Esophagus squamous epithelium (tissue), 5 donors: ENCODE measurements around the gene SYT9. TPM values are rescaled to one million over a fixed set of nuclear protein-coding genes. Genes with fewer than 3 reads are reported as not detected.

Experiments used
- DNase-seq: peaks from one replicate; lab custom pipeline; 2025; lab: John Stamatoyannopoulos, UW
- H3K27ac ChIP-seq, 4 donors: fragments of 200-600 bp; sonication (generic); one replicate each; pipeline ENCODE4 v1.5.1; 2016 to 2019; ENCODE audit warnings: mild to moderate bottlenecking in 1 of 4
- H3K27me3 ChIP-seq, 4 donors: fragments of 200-600 bp; sonication (generic); 1 replicate in 3 of 4; 2 replicates in 1 of 4; pipeline versions ENCODE4 v1.5.1 to v1.6.0; 2017 to 2021; ENCODE audit warnings: antibody characterized with exemption in 1 of 4
- H3K36me3 ChIP-seq, 3 donors: fragments of 200-600 bp; sonication (generic); one replicate each; pipeline ENCODE4 v1.5.1; 2016 to 2019
- H3K4me1 ChIP-seq, 3 donors: fragments of 200-600 bp; sonication (generic); one replicate each; pipeline ENCODE4 v1.5.1; 2017 to 2019
- H3K4me3 ChIP-seq, 4 donors: fragments of 200-600 bp; sonication (generic); 1 replicate in 3 of 4; 2 replicates in 1 of 4; pipeline ENCODE4 v1.5.1; 2016 to 2019; ENCODE audit warnings: mild to moderate bottlenecking in 2 of 4, moderate library complexity in 1 of 4
- H3K9me3 ChIP-seq, 3 donors: fragments of 200-600 bp; sonication (generic); one replicate each; pipeline ENCODE4 v1.5.1; 2016 to 2019
- POLR2A ChIP-seq, 4 donors: fragments of 450-650 bp; IDR thresholded peaks; one replicate each; pipeline ENCODE4 v1.6.1; 2017; ENCODE audit warnings: antibody characterized with exemption in 4 of 4, mild to moderate bottlenecking in 4 of 4, moderate library complexity in 3 of 4
- WGBS, 2 donors: methylation state at CpG; one replicate each; pipeline ENCODE4 v1.1.5; 2018; 5-methylcytosine and 5-hydroxymethylcytosine counted together
- intact Hi-C: fragments of 100-400 bp; cut with DNase I; formaldehyde crosslinking; loops from one replicate; pipeline ENCODE4 v1.15.0; 2022
- total RNA-seq, 4 donors: library from RNA; depleted of rRNA; stranded (reverse); fragments of >200 nt; gene quantifications; one replicate each; pipeline ENCODE4 v1.1.0, GENCODE V29; 2016
- TF ChIP-seq, protein P1 (sequence below), 6 experiments: fragments of 450-650 bp in 4 of 6; fragments of 200-600 bp in 2 of 6; sonication (generic) in 2 of 6; IDR thresholded peaks; one replicate each; pipeline ENCODE4 v1.5.1; 2016 to 2019; ENCODE audit warnings: antibody characterized with exemption in 6 of 6, mild to moderate bottlenecking in 4 of 6, moderate library complexity in 4 of 6
- donor health status: DM: yes; HTN: yes; CAD: no.

The SYT9 gene
- total RNA-seq, 4 donors from 2014 or later = 0.19 TPM; not detected in 3

DNA sequence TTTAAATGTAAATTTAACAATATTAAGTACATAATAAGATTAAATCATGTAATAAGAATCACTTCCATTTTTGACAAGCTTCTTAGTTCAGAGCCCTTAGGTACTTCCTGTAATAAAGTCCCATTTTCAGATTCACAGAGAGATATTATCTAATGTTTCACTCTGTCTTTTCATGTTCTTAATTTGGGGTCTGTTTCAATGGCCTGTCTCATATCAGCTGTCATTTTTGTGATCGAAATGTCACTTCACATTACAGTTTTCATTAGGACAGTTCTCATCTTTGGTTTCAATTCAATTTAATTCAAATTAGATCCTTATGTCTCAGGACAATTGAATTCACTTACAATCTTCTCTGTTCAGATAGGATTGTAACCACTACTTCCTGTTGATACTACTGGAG, 211.0 kb downstream of the SYT9 start:
- no peak for DNase-seq
- TF ChIP-seq, protein P1, sequence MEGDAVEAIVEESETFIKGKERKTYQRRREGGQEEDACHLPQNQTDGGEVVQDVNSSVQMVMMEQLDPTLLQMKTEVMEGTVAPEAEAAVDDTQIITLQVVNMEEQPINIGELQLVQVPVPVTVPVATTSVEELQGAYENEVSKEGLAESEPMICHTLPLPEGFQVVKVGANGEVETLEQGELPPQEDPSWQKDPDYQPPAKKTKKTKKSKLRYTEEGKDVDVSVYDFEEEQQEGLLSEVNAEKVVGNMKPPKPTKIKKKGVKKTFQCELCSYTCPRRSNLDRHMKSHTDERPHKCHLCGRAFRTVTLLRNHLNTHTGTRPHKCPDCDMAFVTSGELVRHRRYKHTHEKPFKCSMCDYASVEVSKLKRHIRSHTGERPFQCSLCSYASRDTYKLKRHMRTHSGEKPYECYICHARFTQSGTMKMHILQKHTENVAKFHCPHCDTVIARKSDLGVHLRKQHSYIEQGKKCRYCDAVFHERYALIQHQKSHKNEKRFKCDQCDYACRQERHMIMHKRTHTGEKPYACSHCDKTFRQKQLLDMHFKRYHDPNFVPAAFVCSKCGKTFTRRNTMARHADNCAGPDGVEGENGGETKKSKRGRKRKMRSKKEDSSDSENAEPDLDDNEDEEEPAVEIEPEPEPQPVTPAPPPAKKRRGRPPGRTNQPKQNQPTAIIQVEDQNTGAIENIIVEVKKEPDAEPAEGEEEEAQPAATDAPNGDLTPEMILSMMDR (IDR thresholded peaks at IDR 0.05) = no peak
- TF ChIP-seq POLR2A (IDR thresholded peaks at IDR 0.05) = no peak
- Histone ChIP-seq H3K9me3 (no peaks in the 10 kb centered on the region), H3K36me3 (no peaks in the 10 kb centered on the region), H3K27me3 (no peaks in the 10 kb centered on the region), H3K4me3 (no peak overlapping the region), H3K27ac (no peak overlapping the region), H3K4me1 (no peaks in the 10 kb centered on the region)
- WGBS, 2 donors = 77 to 87% methylated on average over 1 of the region's 1 CpG
- intact Hi-C loops = no loop called here

DNA sequence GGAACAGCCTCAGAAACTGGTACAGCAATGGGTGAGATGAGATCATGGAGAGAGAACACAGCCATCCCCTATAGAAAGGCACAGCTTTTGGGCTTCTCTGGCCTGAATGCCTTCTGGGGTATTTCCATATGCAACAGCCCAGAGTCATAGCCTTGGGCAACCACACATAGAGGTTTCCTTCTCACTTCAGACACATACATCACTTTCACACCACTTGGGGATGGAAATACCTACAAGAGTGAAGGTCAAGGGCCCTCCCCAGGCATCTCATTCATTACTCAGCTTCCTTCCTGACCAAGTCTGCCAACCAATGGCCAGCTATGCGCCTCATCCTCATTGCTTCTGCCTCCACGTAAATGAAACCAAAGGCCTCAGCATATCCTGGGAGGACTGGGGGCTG, 215.9 kb downstream of the SYT9 start:
- intact Hi-C loops = no loop called here
- Histone ChIP-seq H3K4me1 (no peaks in the 10 kb centered on the region), H3K27me3 (no peaks in the 10 kb centered on the region), H3K27ac (no peak overlapping the region), H3K36me3 (no peaks in the 10 kb centered on the region), H3K9me3 (no peaks in the 10 kb centered on the region), H3K4me3 (no peak overlapping the region)
- WGBS, 2 donors = 51 to 74% methylated on average over 2 of the region's 2 CpGs
- DNase-seq = no peak
- TF ChIP-seq, protein P1 (IDR thresholded peaks at IDR 0.05) = no peak
- TF ChIP-seq POLR2A (IDR thresholded peaks at IDR 0.05) = no peak

DNA sequence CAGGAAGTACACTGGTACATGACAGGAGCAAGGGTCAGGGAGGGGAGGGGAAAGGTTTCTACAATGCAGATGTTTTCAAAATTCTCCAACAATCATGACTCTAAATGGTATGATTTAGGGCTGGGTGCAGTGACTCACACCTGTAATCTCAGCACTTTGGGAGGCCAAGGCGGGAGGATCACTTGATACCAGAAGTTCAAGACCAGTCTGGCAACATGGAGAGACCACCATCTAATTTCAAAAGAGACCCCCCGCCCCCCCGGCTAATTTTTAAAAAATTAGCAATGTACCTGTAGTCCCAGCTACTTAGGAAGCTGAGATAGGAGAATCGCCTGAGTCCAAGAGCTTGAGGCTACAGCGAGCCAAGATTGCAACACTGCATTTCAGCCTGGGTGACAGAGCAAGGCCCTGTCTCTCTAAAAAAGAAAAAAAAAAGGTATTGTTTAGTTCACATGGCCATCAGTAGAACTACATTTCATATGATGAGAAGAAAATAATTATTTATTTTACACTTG, 217.7 kb downstream of the SYT9 start:
- intact Hi-C loops = no loop called here
- Histone ChIP-seq H3K27me3 (no peaks in the 10 kb centered on the region), H3K36me3 (no peaks in the 10 kb centered on the region), H3K4me3 (no peak overlapping the region), H3K4me1 (no peaks in the 10 kb centered on the region), H3K27ac (no peak overlapping the region), H3K9me3 (no peaks in the 10 kb centered on the region)
- TF ChIP-seq POLR2A (IDR thresholded peaks at IDR 0.05) = no peak
- TF ChIP-seq, protein P1 (IDR thresholded peaks at IDR 0.05) = no peak
- no peak for DNase-seq
- WGBS, 2 donors = 88 to 89% methylated on average over 5 of the region's 5 CpGs

DNA sequence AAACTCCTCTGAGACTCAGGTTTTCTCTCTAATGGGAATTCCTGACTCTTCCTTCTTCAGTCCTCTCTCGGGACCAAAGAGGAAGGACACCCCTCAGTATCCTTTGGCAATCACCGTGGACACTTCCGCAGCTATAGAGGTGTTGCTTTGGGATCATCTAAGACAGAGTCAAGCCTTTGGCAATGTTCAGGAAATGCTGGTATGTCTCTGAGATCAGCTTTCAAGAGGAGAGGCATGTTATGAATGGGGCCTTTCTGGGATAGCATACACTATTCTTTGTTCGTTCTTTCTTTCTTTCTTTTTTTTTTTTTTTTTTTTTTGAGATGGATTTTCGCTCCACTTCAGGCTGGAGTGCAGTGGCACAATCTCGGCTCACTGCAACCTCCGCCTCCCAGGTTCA, 219.4 kb downstream of the SYT9 start:
- no peaks in the 10 kb centered on the region for H3K27me3 ChIP-seq
- no peak overlapping the region for H3K4me3 ChIP-seq
- H3K4me1 ChIP-seq = no peaks in the 10 kb centered on the region
- intact Hi-C loops = no loop called here
- H3K9me3 ChIP-seq = no peaks in the 10 kb centered on the region
- H3K36me3 ChIP-seq = no peaks in the 10 kb centered on the region
- TF ChIP-seq, protein P1 (IDR thresholded peaks at IDR 0.05) = no peak
- TF ChIP-seq POLR2A (IDR thresholded peaks at IDR 0.05) = no peak
- DNase-seq = no peak
- H3K27ac ChIP-seq = no peak overlapping the region
- 94 to 96% methylated on average over 4 to 5 of the region's 7 CpGs for WGBS, 2 donors

DNA sequence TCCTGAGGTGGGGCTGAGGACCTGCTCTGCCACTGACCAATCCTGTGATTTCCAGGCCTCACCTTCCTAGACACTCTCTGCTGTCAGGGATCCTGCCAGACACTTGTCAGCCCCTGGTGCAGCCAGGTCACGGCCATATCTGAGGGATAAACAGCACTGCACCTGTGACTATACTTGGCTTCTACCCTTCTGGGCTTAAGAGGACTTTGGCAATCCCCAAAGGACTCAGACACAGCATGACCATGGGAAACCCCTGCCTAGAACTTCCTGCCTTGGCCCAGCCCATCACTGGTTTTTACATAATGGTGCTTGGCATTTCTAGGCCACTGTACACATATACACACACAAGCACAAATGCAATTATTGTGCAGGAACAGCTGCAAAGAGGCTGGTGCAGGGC, 222.0 kb downstream of the SYT9 start:
- Histone ChIP-seq H3K36me3 (no peaks in the 10 kb centered on the region), H3K4me1 (no peaks in the 10 kb centered on the region), H3K27me3 (no peaks in the 10 kb centered on the region), H3K9me3 (no peaks in the 10 kb centered on the region), H3K27ac (no peak overlapping the region), H3K4me3 (no peak overlapping the region)
- TF ChIP-seq, protein P1 (IDR thresholded peaks at IDR 0.05) = no peak
- no peak for TF ChIP-seq POLR2A (IDR thresholded peaks at IDR 0.05)
- intact Hi-C loops = no loop called here
- DNase-seq = no peak
- WGBS, 2 donors = no CpG with 5 or more reads among the region's 1 CpG
